Kidney (tissue), 14 donors: ENCODE measurements around the gene APBB2. TPM values are rescaled to one million over a fixed set of nuclear protein-coding genes. Genes with fewer than 3 reads are reported as not detected.

Source experiments
- DNase-seq, 5 donors: peaks; one replicate each; pipeline ENCODE4 v3.0.0-alpha.2; 2013 to 2020
- FAIRE-seq: peaks from 2 replicates; lab custom pipeline; 2012; peaks lifted over from hg19 to GRCh38; lab: Jason Lieb, UNC
- H3K27ac ChIP-seq, 2 donors: one replicate each; pipeline ENCODE4 v1.7.0; 2013; ENCODE audit warnings: low read depth in 2 of 2, low read length in 2 of 2, inconsistent platforms in 1 of 2
- H3K27me3 ChIP-seq: one replicate; pipeline ENCODE4 v1.7.1; 2013; ENCODE audit warnings: low read length, inconsistent platforms; ENCODE audit not compliant: control insufficient read depth, insufficient read depth
- H3K36me3 ChIP-seq, 3 donors: one replicate each; pipeline versions ENCODE4 v1.7.0 to v1.7.1; 2013; ENCODE audit warnings: low read length in 3 of 3, control low read depth in 1 of 3, inconsistent platforms in 1 of 3; ENCODE audit not compliant: insufficient read depth in 3 of 3, control insufficient read depth in 2 of 3
- H3K4me1 ChIP-seq, 3 donors: one replicate each; pipeline versions ENCODE4 v1.7.0 to v1.7.1; 2013; ENCODE audit warnings: low read length in 3 of 3, inconsistent platforms in 1 of 3, low read depth in 1 of 3; ENCODE audit not compliant: control insufficient read depth in 2 of 3, insufficient read depth in 2 of 3
- H3K4me3 ChIP-seq, 3 donors: one replicate each; pipeline versions ENCODE4 v1.7.0 to v1.8.1; 2013; ENCODE audit warnings: low read length in 3 of 3, control low read depth in 1 of 3, inconsistent platforms in 1 of 3
- H3K9ac ChIP-seq, 3 donors: one replicate each; pipeline versions ENCODE4 v1.7.0 to v1.7.1; 2013; ENCODE audit warnings: low read length in 3 of 3, control low read depth in 1 of 3, inconsistent platforms in 1 of 3
- H3K9me3 ChIP-seq, 3 donors: one replicate each; pipeline versions ENCODE4 v1.7.0 to v1.7.1; 2013; ENCODE audit warnings: low read length in 3 of 3, control low read depth in 1 of 3, inconsistent platforms in 1 of 3; ENCODE audit not compliant: control insufficient read depth in 2 of 3, insufficient read depth in 1 of 3
- CTCF ChIP-seq: IDR thresholded peaks from 3 replicates; pipeline ENCODE4 v1.5.1; 2012; ENCODE audit warnings: mild to moderate bottlenecking, moderate library complexity, borderline replicate concordance; ENCODE audit not compliant: insufficient read depth; ENCODE audit errors: extremely low read depth
- intact Hi-C: fragments of 100-400 bp; cut with DNase I; formaldehyde crosslinking; loops from one replicate; pipeline ENCODE4 v1.11.1; 2022
- polyA plus RNA-seq: library from polyadenylated mRNA; stranded (reverse); fragments of 350-450 nt; fragmentation: Illumina TruSeq; extraction: RNeasy Lipid Tissue Mini Kit (QIAGEN cat#74804); gene quantifications from one replicate; pipeline ENCODE4 v1.2.3, GENCODE V29; 2014; ENCODE audit warnings: low read depth, low replicate concordance; ENCODE audit not compliant: insufficient read depth
- total RNA-seq: library from RNA; stranded (reverse); fragmentation: NEBNext Ultra II Directional; extraction: Animal tissue kit (Norgen Biotek cat#: 25700); gene quantifications from one replicate; pipeline ENCODE4 v1.2.1, GENCODE V29; 2021
- donor health status: control.
- donor health status: control.
- donor health status: control.
- donor health status: control.
- donor health status: control.
- donor health status: DM: yes; HTN: yes; CAD: no.
- donor health status: Normal renal cell carcinoma (clear cell type).

Gene APBB2
- total and polyA plus RNA-seq, 2 donors from 2014 or later: 13.4 to 65.6 TPM

- no peak overlapping the region for H3K4me3 ChIP-seq
- TF ChIP-seq CTCF: no peak
- H3K27ac ChIP-seq: no peak overlapping the region
- intact Hi-C loops: no loop called here
- H3K4me1 ChIP-seq: peaks cover 0 to 2% (median 0%) of the 10 kb centered on the region in 3 donors
- no peaks in the 10 kb centered on the region for H3K9me3 ChIP-seq
- FAIRE-seq: no peak
- no peaks in the 10 kb centered on the region for H3K27me3 ChIP-seq
- H3K36me3 ChIP-seq: no peaks in the 10 kb centered on the region
- no peak for DNase-seq
- H3K9ac ChIP-seq: no peak overlapping the region
Measured at GRCh38 chr4:41110050-41110449, 104.3 kb downstream of the APBB2 start.

DNA sequence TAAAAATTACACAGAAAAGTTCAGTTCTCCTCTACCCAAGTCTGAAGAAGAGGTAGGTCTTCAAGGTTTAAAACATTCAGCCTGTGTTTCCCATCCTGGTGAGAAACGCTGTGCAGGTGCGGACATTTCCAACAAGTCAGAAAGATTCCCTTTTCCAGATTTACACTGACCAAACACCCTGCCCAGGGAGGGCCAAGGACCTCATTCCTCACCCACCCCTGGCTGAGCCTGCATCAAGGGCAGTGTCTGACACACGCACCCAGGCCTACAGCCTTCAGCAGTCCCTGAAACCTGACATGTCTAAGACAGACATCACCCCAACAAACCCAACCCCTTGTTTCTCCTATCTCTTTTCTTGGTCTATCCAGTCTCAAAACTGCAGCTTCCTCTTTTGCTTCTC lies 105.9 kb downstream of the APBB2 start:
- peaks cover 0 to 2% (median 0%) of the 10 kb centered on the region in 3 donors for H3K4me1 ChIP-seq
- no peak overlapping the region for H3K9ac ChIP-seq
- FAIRE-seq (no peak), DNase-seq (no peak)
- no peaks in the 10 kb centered on the region for H3K9me3 ChIP-seq
- intact Hi-C loops: no loop called here
- no peak overlapping the region for H3K4me3 ChIP-seq
- no peak overlapping the region for H3K27ac ChIP-seq
- TF ChIP-seq CTCF: no peak
- H3K36me3 ChIP-seq: no peaks in the 10 kb centered on the region
- no peaks in the 10 kb centered on the region for H3K27me3 ChIP-seq

DNA sequence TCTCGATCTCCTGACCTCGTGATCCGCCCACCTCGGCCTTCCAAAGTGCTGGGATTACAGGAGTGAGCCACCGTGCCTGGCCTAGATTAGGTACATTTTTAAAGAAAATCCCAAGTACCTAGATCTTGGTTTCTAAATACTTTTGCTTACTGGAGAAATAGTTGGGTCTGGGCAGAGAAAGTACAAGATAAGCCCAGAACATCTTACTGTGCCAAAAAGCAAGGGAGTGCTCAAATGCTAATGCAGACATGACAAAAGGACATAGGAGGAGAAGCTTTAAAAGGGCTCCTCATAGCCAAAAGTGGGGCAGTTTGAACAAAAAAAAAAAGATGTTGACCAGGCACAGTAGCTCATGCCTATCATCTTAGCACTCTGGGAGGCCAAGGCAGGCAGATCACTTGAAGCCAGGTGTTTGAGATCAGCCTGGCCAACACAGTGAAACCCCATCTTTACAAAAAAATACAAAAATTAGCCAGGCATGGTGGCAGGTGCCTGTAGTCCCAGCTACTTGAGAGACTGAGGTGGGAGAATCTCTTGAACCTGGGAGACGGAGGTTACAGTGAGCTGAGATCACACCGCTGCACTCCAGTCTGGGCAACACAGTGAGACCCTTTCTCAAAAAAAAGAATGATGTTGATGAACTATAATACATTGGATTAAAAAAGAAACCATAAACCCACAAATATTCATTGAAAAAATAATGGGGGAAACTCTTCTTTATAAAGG lies 107.5 kb downstream of the APBB2 start:
- intact Hi-C loops: no loop called here
- peaks cover 0 to 11% (median 9%) of the 10 kb centered on the region in 3 donors for H3K4me1 ChIP-seq
- no peak for TF ChIP-seq CTCF
- H3K36me3 ChIP-seq: no peaks in the 10 kb centered on the region
- no peak overlapping the region for H3K4me3 ChIP-seq
- DNase-seq (no peak), FAIRE-seq (no peak)
- no peak overlapping the region for H3K27ac ChIP-seq
- H3K9me3 ChIP-seq: no peaks in the 10 kb centered on the region
- no peak overlapping the region for H3K9ac ChIP-seq
- H3K27me3 ChIP-seq: no peaks in the 10 kb centered on the region
